GM12878 (cell line): Measurements from ENCODE around the gene AFTPH. TPM values are rescaled to one million over a fixed set of nuclear protein-coding genes. Genes with fewer than 3 reads are reported as not detected.

Experiments used
- E2F8 ChIP-seq: fragments of 450-650 bp; IDR thresholded peaks from 2 replicates; pipeline ENCODE4 v1.6.1; 2018; ENCODE audit warnings: mild to moderate bottlenecking, low read depth, moderate library complexity; ENCODE audit not compliant: partially characterized antibody
- RELA ChIP-seq: fragments of 450-650 bp; IDR thresholded peaks from 2 replicates; pipeline ENCODE4 v1.8.0; 2014; ENCODE audit warnings: borderline replicate concordance; ENCODE audit not compliant: partially characterized antibody
- RFX5 ChIP-seq: IDR thresholded peaks from 2 replicates; pipeline ENCODE4 v1.6.1; 2011; ENCODE audit warnings: low read depth, low read length, improper control_type of control experiment
- STAT1 ChIP-seq: fragments of 450-650 bp; conservative IDR thresholded peaks from 2 replicates; pipeline ENCODE4 v1.6.1; 2014; ENCODE audit warnings: antibody characterized with exemption, mild to moderate bottlenecking
- YY1 ChIP-seq: IDR thresholded peaks from 2 replicates; pipeline ENCODE4 v1.6.1; 2011; ENCODE audit warnings: low read depth, mild to moderate bottlenecking, low read length
- ZZZ3 ChIP-seq: IDR thresholded peaks from 2 replicates; pipeline ENCODE4 v1.6.1; 2011; ENCODE audit warnings: low read depth; ENCODE audit not compliant: control insufficient read depth, insufficient read length
- polyA plus RNA-seq, 11 experiments: library from polyadenylated mRNA; depleted of rRNA in 4 of 11; unstranded in 6 of 11; stranded (reverse) in 5 of 11; fragments of >200 nt; fragmentation: Nextera tagmentation in 4 of 11; fragmentation: Illumina TruSeq in 1 of 11; extraction: Ambion mirVana in 4 of 11; extraction: Trizol in 1 of 11; gene quantifications; 1 replicate in 1 of 11; 2 replicates in 10 of 11; pipeline versions ENCODE4 v1.2.1 to v1.2.3, GENCODE V29; 2011 to 2016; ENCODE audit warnings: inconsistent platforms in 2 of 11, missing spikeins in 2 of 11, low read depth in 1 of 11
- total RNA-seq, 4 experiments: library from RNA; depleted of rRNA in 3 of 4; stranded (reverse); fragments of >200 nt in 3 of 4; fragmentation: Illumina TruSeq in 1 of 4; extraction: Trizol in 1 of 4; gene quantifications; 2 replicates each; pipeline versions ENCODE4 v1.2.1 to v1.2.3, GENCODE V29; 2013 to 2021
- TF ChIP-seq, protein P1 (sequence below): fragments of 450-650 bp; IDR thresholded peaks from 2 replicates; pipeline ENCODE4 v1.6.1; 2017; ENCODE audit warnings: antibody characterized with exemption, mild to moderate bottlenecking, moderate library complexity
- TF ChIP-seq, protein P2 (sequence below): IDR thresholded peaks from 2 replicates; pipeline ENCODE4 v1.6.1; 2011; ENCODE audit warnings: low read depth, mild to moderate bottlenecking, low read length, moderate library complexity, borderline replicate concordance; ENCODE audit errors: extremely low read depth

The AFTPH gene
- total and polyA plus RNA-seq, 10 of the 15 experiments (the other 5 are each of a cell fraction or from before 2014, with no cell fraction given) = 25.6 to 77.3 (median 39.5) TPM

DNA sequence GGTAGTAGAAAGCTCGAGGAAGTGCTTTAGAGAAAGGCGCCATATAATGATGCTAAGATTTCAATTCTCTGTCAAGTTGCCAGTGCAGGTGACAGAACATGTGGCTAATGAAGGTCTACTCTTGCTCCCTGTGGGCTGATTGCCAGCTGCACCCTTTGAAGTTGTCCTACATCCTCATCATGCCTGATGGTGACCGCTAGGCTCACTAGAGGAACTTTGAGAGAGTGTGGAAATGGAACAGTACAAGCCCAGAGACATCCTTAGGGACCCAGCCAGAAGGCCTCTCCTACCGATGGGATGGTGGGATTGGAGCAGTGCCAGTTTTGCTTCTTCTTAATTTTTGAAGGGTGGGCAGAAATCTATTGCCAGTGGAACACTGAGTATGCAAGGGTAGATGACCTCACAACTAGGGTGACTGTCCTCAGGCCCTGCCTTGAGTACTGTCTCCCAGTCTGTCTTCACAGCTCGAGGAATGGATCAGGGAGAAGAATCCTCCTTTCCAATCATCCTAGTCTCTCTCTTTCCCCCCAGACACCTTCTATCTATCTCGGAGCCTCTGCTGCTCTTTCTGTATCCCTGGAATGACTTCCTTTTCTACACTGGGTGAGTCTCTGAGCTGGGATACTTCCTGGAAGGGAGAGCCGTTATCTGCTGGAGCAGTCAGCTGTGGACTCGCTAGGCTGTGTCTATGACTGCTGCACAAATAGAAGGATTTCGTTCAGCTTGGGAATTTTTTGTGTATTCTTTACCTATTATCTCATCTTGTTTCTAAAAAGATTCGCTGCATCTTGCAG lies 36.7 kb upstream of the AFTPH start (continued):
- TF ChIP-seq ZZZ3 (no peak), RELA (no peak), STAT1 (no peak), YY1 (no peak), E2F8 (no peak), RFX5 (no peak)
- TF ChIP-seq, protein P1, sequence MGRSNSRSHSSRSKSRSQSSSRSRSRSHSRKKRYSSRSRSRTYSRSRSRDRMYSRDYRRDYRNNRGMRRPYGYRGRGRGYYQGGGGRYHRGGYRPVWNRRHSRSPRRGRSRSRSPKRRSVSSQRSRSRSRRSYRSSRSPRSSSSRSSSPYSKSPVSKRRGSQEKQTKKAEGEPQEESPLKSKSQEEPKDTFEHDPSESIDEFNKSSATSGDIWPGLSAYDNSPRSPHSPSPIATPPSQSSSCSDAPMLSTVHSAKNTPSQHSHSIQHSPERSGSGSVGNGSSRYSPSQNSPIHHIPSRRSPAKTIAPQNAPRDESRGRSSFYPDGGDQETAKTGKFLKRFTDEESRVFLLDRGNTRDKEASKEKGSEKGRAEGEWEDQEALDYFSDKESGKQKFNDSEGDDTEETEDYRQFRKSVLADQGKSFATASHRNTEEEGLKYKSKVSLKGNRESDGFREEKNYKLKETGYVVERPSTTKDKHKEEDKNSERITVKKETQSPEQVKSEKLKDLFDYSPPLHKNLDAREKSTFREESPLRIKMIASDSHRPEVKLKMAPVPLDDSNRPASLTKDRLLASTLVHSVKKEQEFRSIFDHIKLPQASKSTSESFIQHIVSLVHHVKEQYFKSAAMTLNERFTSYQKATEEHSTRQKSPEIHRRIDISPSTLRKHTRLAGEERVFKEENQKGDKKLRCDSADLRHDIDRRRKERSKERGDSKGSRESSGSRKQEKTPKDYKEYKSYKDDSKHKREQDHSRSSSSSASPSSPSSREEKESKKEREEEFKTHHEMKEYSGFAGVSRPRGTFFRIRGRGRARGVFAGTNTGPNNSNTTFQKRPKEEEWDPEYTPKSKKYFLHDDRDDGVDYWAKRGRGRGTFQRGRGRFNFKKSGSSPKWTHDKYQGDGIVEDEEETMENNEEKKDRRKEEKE = no peak
- TF ChIP-seq, protein P2, sequence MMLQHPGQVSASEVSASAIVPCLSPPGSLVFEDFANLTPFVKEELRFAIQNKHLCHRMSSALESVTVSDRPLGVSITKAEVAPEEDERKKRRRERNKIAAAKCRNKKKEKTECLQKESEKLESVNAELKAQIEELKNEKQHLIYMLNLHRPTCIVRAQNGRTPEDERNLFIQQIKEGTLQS = no peak
